ENCODE measurements around the gene AGBL1. TPM values are rescaled to one million over a fixed set of nuclear protein-coding genes. Genes with fewer than 3 reads are reported as not detected.

Gene AGBL1
- total RNA-seq, 3 donors from 2014 or later: 0.10 to 0.32 TPM; not detected in 1

- DNase-seq (no peak), ATAC-seq (no peak)
- intact Hi-C loops (cut with DNase I, micrococcal nuclease): no loop called here
- Histone ChIP-seq H3K4me3 (no peak overlapping the region), H3K9me3 (no peaks in the 10 kb centered on the region), H3K36me3 (ENCODE audit: low read depth) (no peaks in the 10 kb centered on the region), H3K4me1 (ENCODE audit: low read depth) (no peaks in the 10 kb centered on the region)
- TF ChIP-seq, protein P1, sequence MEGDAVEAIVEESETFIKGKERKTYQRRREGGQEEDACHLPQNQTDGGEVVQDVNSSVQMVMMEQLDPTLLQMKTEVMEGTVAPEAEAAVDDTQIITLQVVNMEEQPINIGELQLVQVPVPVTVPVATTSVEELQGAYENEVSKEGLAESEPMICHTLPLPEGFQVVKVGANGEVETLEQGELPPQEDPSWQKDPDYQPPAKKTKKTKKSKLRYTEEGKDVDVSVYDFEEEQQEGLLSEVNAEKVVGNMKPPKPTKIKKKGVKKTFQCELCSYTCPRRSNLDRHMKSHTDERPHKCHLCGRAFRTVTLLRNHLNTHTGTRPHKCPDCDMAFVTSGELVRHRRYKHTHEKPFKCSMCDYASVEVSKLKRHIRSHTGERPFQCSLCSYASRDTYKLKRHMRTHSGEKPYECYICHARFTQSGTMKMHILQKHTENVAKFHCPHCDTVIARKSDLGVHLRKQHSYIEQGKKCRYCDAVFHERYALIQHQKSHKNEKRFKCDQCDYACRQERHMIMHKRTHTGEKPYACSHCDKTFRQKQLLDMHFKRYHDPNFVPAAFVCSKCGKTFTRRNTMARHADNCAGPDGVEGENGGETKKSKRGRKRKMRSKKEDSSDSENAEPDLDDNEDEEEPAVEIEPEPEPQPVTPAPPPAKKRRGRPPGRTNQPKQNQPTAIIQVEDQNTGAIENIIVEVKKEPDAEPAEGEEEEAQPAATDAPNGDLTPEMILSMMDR (IDR thresholded peaks at IDR 0.05): no peak
These were observed 761.3 kb downstream of the AGBL1 start for GRCh38 chr15:86840996-86841395.

GRCh38 chr15:86842199-86842598, 762.5 kb downstream of the AGBL1 start:
- no peaks in the 10 kb centered on the region for H3K9me3 ChIP-seq
- TF ChIP-seq, protein P1 (IDR thresholded peaks at IDR 0.05): no peak
- ATAC-seq (no peak), DNase-seq (no peak)
- H3K4me1 ChIP-seq (ENCODE audit: low read depth): no peaks in the 10 kb centered on the region
- H3K36me3 ChIP-seq (ENCODE audit: low read depth): no peaks in the 10 kb centered on the region
- H3K4me3 ChIP-seq: no peak overlapping the region
- intact Hi-C loops (cut with DNase I, micrococcal nuclease): no loop called here

GRCh38 chr15:86846036-86846435, 766.4 kb downstream of the AGBL1 start:
- Histone ChIP-seq H3K4me3 (no peak overlapping the region), H3K4me1 (ENCODE audit: low read depth) (no peaks in the 10 kb centered on the region), H3K36me3 (ENCODE audit: low read depth) (no peaks in the 10 kb centered on the region), H3K9me3 (no peaks in the 10 kb centered on the region)
- intact Hi-C loops (cut with DNase I, micrococcal nuclease): no loop called here
- DNase-seq: no peak
- TF ChIP-seq, protein P1 (IDR thresholded peaks at IDR 0.05): no peak
- ATAC-seq: no peak

- intact Hi-C loops (cut with DNase I, micrococcal nuclease): no loop called here
- Histone ChIP-seq H3K4me1 (ENCODE audit: low read depth) (no peaks in the 10 kb centered on the region), H3K4me3 (no peak overlapping the region), H3K36me3 (ENCODE audit: low read depth) (no peaks in the 10 kb centered on the region), H3K9me3 (no peaks in the 10 kb centered on the region)
- no peak for DNase-seq
- ATAC-seq: no peak
- TF ChIP-seq, protein P1 (IDR thresholded peaks at IDR 0.05): no peak
These were observed 769.5 kb downstream of the AGBL1 start for GRCh38 chr15:86849136-86849535.

- no peak for DNase-seq
- Histone ChIP-seq H3K4me1 (ENCODE audit: low read depth) (no peaks in the 10 kb centered on the region), H3K9me3 (no peaks in the 10 kb centered on the region), H3K4me3 (no peak overlapping the region), H3K36me3 (ENCODE audit: low read depth) (no peaks in the 10 kb centered on the region)
- intact Hi-C loops (cut with DNase I, micrococcal nuclease): no loop called here
- TF ChIP-seq, protein P1 (IDR thresholded peaks at IDR 0.05): no peak
- no peak for ATAC-seq
These were observed 770.1 kb downstream of the AGBL1 start for GRCh38 chr15:86849558-86850285.

Data from mucosa of descending colon (tissue), 3 donors.